Activated T-helper 17 cell treated with anti-CD3 and anti-CD28 coated beads, Interleukin-2, amount 50 U/mL, for 72 hours (primary cell): ENCODE results near the gene LRMDA. TPM values are rescaled to one million over a fixed set of nuclear protein-coding genes. Genes with fewer than 3 reads are reported as not detected.

Experiments used
- ATAC-seq: fragments of 150-1000 bp; cut with Tn5 transposase; replicated peaks from 2 replicates; pipeline ENCODE4 v1.10.0; 2021; ENCODE audit warnings: mild to moderate bottlenecking, moderate library complexity
- H3K27ac Mint-ChIP-seq: one replicate; pipeline ENCODE4 v1.8.0; 2022; ENCODE audit warnings: mixed read lengths
- H3K27me3 Mint-ChIP-seq: one replicate; pipeline ENCODE4 v1.8.0; 2022; ENCODE audit warnings: mixed read lengths
- H3K36me3 Mint-ChIP-seq: one replicate; pipeline ENCODE4 v1.8.0; 2022; ENCODE audit warnings: low read depth, mild to moderate bottlenecking, mixed read lengths
- H3K4me1 Mint-ChIP-seq: one replicate; pipeline ENCODE4 v1.8.0; 2022; ENCODE audit warnings: mixed read lengths
- H3K4me3 Mint-ChIP-seq: one replicate; pipeline ENCODE4 v1.8.0; 2022; ENCODE audit warnings: mild to moderate bottlenecking, mixed read lengths
- H3K9me3 Mint-ChIP-seq: one replicate; pipeline ENCODE4 v1.8.0; 2022; ENCODE audit warnings: mixed read lengths
- total RNA-seq, 2 donors: library from RNA; stranded (reverse); gene quantifications; one replicate each; pipeline ENCODE4 v1.2.3, GENCODE V29; 2022

Gene LRMDA
- total RNA-seq, 2 donors from 2014 or later: not detected

DNA sequence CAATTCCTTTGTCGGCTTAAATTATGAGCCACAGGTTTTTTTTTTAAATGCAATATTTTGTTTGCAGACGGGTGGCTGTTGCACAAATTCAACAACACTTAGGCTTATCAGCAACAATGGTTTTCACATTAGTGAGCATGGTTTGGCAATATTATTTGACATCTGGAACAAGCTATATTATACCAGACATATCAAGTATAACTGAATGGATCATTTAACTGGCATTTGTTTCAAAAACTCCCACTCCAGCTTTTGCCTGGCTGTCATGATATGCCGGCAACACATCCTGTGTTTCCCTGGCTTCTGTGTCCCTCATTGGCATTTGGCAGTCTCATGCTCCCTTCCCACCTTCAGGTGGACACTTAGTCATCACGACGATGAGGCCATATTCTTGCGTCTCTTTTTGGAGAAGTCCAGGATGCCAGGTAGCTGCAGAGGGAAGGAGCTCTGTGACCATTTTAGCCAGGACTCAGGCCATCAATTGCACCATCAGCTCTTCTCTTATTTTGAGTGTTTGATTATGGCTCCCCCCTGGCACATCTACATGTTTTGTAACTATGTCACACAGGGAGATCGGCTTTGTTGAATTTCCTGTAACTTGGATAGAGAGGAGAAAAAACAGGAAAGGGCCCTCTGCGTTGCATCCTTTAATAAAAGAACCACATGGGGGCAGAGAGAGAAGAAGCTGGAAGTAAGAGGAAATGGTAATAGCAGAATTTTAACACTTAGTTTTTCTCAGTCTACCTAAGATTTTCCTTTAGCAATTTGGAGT is 413.9 kb downstream of the LRMDA start:
- no peak for ATAC-seq
- H3K4me1 Mint-ChIP-seq: no peaks in the 10 kb centered on the region
- H3K36me3 Mint-ChIP-seq: no peaks in the 10 kb centered on the region
- no peaks in the 10 kb centered on the region for H3K9me3 Mint-ChIP-seq
- H3K27me3 Mint-ChIP-seq: peaks cover 3% of the 10 kb centered on the region
- H3K4me3 Mint-ChIP-seq: no peak overlapping the region
- H3K27ac Mint-ChIP-seq: no peak overlapping the region

DNA sequence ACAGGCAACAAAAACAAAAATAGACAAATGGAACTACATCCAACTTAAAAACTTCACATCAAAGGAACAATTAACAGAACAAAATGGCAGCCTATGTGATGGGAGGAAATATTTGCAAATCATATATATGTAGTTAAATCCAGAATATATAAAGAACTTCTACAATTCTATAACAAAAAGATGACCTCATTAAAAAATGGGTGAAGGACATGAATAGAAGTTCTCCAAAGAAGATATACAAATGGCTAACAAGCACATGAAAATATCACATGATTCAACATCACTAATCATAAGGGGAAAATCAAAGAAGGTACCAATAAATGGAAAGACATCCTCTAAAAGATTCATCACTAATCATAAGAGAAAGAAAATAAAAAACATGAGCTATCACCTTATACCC is 416.1 kb downstream of the LRMDA start:
- H3K36me3 Mint-ChIP-seq: no peaks in the 10 kb centered on the region
- ATAC-seq: no peak
- H3K4me3 Mint-ChIP-seq: no peak overlapping the region
- H3K4me1 Mint-ChIP-seq: no peaks in the 10 kb centered on the region
- no peak overlapping the region for H3K27ac Mint-ChIP-seq
- H3K27me3 Mint-ChIP-seq: peaks cover 3% of the 10 kb centered on the region
- H3K9me3 Mint-ChIP-seq: no peaks in the 10 kb centered on the region

DNA sequence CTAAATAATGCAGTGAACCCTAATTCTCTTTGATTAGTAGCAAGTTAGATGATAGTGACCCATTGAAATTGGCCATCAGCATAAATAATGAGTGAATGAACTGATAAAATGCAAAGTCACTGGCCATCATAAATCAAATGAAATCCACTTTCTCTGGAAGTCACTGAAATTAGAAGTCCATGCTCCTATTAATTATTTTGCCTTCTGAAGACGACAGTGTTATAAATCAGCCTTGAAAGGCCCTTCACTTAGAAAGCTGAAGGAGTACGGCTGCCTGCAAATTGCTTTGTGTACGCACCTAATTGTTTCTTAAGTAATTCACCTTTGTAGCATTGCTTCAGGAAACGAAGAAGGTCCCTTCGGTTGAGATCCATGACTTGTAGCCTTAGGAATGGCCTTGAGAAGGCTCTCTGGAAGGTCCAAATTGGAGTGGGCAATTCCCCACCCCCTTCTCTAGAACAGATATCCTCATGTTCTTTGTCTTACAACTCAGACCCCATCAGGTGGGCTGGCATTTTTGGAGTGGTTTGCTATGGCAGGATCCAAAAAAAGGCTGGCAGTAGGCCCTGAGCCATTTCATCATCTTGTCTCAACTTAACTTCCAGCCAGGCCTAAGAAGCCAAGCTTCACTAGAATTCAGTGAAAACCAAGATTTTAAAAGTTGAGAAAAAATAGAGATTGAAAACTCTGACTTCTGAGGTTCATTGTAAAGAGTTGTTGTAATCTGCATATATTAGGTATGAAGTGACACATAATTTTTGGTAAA is 420.3 kb downstream of the LRMDA start:
- Mint-ChIP-seq H3K4me3 (no peak overlapping the region), H3K4me1 (no peaks in the 10 kb centered on the region), H3K9me3 (no peaks in the 10 kb centered on the region), H3K27ac (no peak overlapping the region), H3K27me3 (no peaks in the 10 kb centered on the region), H3K36me3 (no peaks in the 10 kb centered on the region)
- no peak for ATAC-seq

DNA sequence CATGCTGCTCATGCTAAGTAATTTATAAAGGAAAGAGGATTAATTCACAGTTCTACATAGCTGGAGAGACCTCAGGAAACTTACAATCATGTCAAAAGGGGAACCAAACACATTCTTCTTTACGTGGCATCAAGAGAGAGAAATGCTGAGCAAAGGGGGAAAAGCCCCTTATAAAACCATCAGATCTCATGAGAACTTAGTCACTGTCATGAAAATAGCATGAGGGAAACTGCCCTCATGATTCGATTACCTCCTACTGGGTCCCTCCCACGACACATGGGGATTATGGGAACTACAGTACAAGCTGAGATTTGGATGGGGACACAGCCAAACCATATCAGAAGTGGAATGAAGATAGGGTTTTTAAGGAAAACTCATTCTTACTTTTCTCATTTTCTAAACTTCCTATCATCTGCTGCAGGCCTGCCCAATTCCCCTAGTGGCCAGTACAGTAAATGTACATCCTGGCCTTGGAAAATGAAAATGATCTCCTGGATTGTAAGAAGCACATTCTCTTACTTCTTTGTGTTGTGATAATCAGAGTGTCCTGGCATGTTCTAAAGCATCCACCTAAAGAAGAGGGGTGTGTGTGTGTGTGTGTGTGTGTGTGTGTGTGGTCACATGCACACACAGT is 421.5 kb downstream of the LRMDA start:
- Mint-ChIP-seq H3K4me1 (no peaks in the 10 kb centered on the region), H3K9me3 (no peaks in the 10 kb centered on the region), H3K36me3 (no peaks in the 10 kb centered on the region), H3K27me3 (no peaks in the 10 kb centered on the region), H3K27ac (no peak overlapping the region), H3K4me3 (no peak overlapping the region)
- ATAC-seq: no peak

DNA sequence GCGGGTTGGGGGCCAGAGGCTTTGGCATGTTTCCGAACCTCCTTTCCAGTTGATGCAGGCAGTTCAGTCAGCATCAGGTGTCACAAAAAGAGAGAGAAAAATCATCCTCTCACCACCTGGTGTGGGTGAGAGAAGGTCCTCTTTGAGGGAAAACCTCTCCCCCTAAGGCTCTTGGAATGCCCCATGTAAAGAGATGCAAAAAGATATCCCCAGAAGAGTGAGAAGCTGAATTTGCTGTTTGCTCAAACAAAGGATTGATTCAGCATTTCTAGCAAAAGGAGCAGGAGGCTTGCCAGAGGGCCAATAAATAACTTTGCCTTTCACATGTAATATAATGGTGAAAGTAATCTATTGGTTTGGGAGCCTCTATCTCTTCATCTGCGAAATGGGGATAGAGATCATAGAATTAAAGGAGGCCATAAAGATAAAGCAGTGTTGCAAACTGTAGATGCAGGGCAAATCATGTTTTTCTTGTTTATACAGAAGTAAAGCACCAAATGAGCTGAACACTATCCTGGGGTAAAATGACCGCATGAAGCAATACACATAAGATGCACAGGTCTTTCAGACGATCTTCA is 425.9 kb downstream of the LRMDA start:
- no peak overlapping the region for H3K27ac Mint-ChIP-seq
- H3K36me3 Mint-ChIP-seq: no peaks in the 10 kb centered on the region
- H3K4me1 Mint-ChIP-seq: no peaks in the 10 kb centered on the region
- H3K4me3 Mint-ChIP-seq: no peak overlapping the region
- no peaks in the 10 kb centered on the region for H3K9me3 Mint-ChIP-seq
- ATAC-seq: no peak
- H3K27me3 Mint-ChIP-seq: no peaks in the 10 kb centered on the region

DNA sequence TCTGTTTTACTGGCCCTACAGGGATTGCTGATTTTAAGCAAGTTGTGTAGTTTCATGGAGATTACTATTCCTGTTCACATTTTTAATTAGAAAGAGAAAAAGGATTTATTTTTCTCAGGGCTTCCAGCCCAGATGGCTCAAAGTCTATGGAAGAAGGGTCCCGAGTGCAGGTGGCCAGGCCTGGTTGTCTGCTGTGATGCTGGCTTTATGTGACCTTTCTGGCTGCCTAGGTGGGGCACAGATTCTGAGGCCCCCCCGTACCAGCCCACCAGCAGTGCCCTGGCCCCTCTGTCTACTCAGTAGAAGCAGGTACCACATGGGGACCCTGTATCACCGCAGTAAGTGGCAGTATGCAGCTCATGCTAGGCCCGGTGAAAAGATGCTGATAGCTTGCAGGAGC is 426.5 kb downstream of the LRMDA start:
- Mint-ChIP-seq H3K27me3 (no peaks in the 10 kb centered on the region), H3K4me3 (no peak overlapping the region), H3K27ac (no peak overlapping the region), H3K4me1 (no peaks in the 10 kb centered on the region), H3K9me3 (no peaks in the 10 kb centered on the region), H3K36me3 (no peaks in the 10 kb centered on the region)
- ATAC-seq: no peak

DNA sequence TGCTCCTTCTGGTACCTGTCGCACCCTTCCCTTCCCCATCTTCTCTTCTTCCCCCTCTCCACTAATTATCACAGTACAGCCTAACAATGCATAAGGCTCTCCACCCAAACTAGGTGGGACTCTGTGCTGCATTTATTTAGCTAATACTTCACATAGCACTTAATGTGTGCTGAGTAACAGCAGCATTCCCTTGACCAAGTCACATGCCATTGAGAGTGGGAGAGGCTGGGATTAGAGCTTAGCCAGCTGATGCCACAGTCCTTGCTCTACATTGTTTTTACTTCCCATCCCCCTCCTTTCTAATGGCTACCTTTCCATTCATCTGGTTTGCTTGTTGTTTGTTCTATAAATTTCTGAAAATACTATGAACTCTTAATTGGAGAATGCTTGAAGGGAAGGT is 426.9 kb downstream of the LRMDA start:
- no peaks in the 10 kb centered on the region for H3K27me3 Mint-ChIP-seq
- no peaks in the 10 kb centered on the region for H3K36me3 Mint-ChIP-seq
- no peak overlapping the region for H3K4me3 Mint-ChIP-seq
- H3K9me3 Mint-ChIP-seq: no peaks in the 10 kb centered on the region
- no peak overlapping the region for H3K27ac Mint-ChIP-seq
- no peak for ATAC-seq
- H3K4me1 Mint-ChIP-seq: no peaks in the 10 kb centered on the region

DNA sequence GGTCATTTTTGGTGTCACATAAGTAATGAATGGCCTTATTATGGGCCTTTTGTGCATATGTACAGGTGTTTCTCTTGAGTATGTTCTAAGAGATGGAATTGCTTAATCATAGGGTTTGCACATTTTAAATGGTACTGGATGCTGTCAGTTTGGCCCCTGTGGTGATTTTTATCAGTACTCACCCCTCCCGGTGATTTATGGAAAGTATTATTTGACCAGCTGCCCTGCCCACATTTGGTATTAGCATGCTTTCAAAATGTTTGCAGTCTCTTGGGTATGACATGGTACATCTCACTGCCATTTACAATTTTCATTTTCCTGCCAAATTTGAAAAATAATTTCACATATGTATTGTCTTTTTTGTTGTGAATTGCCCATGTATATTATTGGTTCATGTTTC is 427.7 kb downstream of the LRMDA start:
- no peaks in the 10 kb centered on the region for H3K4me1 Mint-ChIP-seq
- H3K27ac Mint-ChIP-seq: no peak overlapping the region
- no peaks in the 10 kb centered on the region for H3K36me3 Mint-ChIP-seq
- no peaks in the 10 kb centered on the region for H3K9me3 Mint-ChIP-seq
- no peak overlapping the region for H3K4me3 Mint-ChIP-seq
- no peak for ATAC-seq
- H3K27me3 Mint-ChIP-seq: no peaks in the 10 kb centered on the region

DNA sequence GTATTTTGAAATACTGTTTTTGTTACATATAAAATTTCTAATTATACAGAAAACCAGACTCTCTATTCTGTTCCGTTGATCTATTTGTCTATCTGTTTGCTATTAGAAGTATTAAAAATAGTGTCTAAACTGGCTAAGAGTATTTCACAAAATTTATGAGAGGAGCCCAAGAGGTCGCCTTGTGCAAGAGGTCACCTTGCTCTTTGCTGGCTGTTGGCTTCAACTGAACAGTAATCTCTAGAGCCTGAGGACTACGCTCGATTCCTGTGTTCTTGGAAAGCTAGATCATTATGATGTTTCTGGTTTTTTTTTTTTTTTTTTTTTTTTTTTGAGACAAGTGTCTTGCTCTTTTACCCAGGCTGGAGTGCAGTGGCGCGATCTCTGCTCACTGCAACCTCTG is 428.6 kb downstream of the LRMDA start:
- Mint-ChIP-seq H3K27ac (no peak overlapping the region), H3K4me3 (no peak overlapping the region), H3K9me3 (no peaks in the 10 kb centered on the region), H3K4me1 (no peaks in the 10 kb centered on the region), H3K27me3 (no peaks in the 10 kb centered on the region), H3K36me3 (no peaks in the 10 kb centered on the region)
- no peak for ATAC-seq

DNA sequence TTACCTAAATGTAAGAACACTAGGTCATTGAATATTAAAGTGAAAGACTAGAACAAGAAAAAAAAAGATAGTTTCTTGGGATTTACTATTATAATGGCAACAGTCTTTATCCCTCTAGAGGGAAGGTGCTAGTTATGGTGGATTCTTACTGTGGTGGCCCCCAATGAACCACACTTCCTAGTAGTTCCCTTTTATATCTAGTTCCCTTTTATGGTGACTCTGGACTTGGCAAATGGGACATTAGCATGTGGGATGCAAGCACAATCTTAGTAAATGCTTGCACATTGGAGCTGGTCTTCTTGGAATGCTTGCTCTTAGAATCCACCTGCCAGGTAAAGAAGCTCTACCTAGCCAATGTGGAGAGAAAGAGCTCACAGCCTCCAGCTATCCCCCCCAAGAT is 430.2 kb downstream of the LRMDA start:
- H3K4me1 Mint-ChIP-seq: no peaks in the 10 kb centered on the region
- H3K36me3 Mint-ChIP-seq: no peaks in the 10 kb centered on the region
- H3K9me3 Mint-ChIP-seq: no peaks in the 10 kb centered on the region
- no peak overlapping the region for H3K4me3 Mint-ChIP-seq
- H3K27ac Mint-ChIP-seq: no peak overlapping the region
- ATAC-seq: no peak
- no peaks in the 10 kb centered on the region for H3K27me3 Mint-ChIP-seq

DNA sequence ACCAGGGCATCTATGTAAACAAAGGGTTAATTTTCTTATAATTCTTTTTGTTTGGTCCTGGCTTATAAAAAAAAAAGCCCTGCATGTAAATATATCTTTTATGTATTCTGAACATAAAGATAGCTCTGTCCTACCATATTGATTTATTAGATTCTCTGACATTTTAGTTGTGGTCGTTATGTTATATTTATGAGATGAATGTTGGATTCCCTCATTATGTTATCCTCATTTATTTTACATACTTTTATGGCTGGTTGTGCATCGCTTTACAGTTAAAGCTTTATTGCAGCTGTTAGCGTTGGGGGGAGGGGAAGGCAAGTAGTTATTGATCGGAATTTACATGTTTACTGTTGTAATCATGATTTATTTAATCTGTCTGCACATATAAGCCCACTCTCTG is 431.5 kb downstream of the LRMDA start:
- Mint-ChIP-seq H3K4me1 (no peaks in the 10 kb centered on the region), H3K27me3 (no peaks in the 10 kb centered on the region), H3K27ac (no peak overlapping the region), H3K36me3 (no peaks in the 10 kb centered on the region), H3K4me3 (no peak overlapping the region), H3K9me3 (no peaks in the 10 kb centered on the region)
- no peak for ATAC-seq

DNA sequence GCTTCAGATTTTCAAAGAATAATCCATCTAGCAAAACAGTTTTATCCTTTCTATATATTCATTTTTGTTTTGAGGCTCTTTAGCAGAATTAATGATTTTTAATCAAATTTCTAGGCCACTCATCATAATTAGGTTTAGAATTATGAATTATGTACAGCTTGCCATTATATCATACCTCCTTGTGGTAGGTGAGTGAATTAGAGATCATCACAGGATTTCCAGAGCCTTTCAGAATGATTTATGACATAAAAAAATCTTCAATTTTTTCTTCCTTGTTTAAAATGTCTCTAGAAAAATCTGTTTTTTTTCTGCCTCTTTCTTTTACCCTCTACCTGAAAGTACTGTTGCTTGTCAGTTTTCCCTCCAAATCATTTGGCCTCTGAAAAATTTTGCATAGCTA is 433.3 kb downstream of the LRMDA start:
- no peak for ATAC-seq
- Mint-ChIP-seq H3K27ac (no peak overlapping the region), H3K27me3 (peaks cover under 1% of the 10 kb centered on the region), H3K9me3 (no peaks in the 10 kb centered on the region), H3K4me3 (no peak overlapping the region), H3K36me3 (no peaks in the 10 kb centered on the region), H3K4me1 (no peaks in the 10 kb centered on the region)

DNA sequence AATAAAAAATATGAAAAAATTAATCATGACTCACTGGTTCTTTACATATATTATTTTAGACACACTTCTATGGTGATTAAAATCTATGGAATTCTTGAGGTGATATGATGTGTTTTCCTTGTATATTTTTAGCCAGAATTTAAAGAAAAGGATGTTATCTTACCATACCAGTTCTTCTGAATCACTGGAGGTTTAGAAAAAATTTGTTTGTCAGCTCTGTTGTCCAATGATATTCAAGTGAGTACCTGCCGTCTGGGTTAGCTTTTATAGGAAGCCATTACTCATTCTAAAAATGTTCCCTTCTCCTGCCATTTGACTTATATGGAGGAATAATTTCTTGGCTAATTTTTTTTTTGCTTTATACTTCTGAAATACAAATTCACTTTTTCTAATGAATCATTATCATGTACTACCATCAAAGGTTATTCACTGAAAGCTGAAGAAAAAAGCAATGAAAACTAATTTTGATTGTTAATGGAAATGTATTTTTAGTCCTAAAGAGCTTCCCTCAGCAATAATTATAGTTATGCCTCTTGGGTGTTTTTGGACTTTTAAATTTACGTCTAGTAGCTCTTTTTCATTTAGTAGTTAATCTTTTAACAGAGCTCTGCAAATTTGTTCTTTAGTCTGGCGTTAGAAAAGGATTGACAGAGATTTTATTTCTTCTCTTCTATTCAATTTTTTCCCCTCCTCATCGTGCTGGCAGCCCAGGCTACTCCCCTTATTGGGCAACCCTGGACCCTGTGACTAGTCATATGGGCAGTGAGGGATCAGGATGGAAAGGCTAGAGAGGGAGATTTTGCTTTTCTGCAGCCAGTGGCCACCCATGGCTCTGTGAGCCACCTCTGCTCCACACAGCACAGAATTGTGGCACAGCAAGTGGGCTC is 434.2 kb downstream of the LRMDA start:
- Mint-ChIP-seq H3K27ac (no peak overlapping the region), H3K27me3 (peaks cover 3% of the 10 kb centered on the region), H3K4me1 (no peaks in the 10 kb centered on the region), H3K9me3 (no peaks in the 10 kb centered on the region), H3K4me3 (no peak overlapping the region), H3K36me3 (no peaks in the 10 kb centered on the region)
- no peak for ATAC-seq

DNA sequence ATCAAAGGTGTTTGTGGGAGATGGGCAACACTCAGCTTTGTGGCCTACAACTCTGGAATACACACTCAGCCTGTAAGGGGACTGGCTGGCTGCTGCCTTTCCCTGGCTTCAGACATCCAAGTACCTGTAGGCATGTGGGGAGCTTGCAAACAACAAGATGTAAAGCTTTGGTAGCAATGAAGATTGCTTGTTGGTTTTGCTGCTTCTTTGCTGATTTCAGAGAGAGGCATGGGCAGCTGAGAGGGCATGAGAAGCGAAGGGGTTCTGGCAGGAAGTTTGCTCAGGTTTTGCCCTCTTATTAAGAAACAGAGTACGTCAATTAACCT is 434.8 kb downstream of the LRMDA start:
- no peaks in the 10 kb centered on the region for H3K4me1 Mint-ChIP-seq
- peaks cover 3% of the 10 kb centered on the region for H3K27me3 Mint-ChIP-seq
- ATAC-seq: no peak
- no peak overlapping the region for H3K27ac Mint-ChIP-seq
- no peaks in the 10 kb centered on the region for H3K9me3 Mint-ChIP-seq
- H3K36me3 Mint-ChIP-seq: no peaks in the 10 kb centered on the region
- H3K4me3 Mint-ChIP-seq: no peak overlapping the region
